Thoracic aorta (tissue), 2 donors: ENCODE results near the gene CISD1. TPM values are rescaled to one million over a fixed set of nuclear protein-coding genes. Genes with fewer than 3 reads are reported as not detected.

Source experiments
- ATAC-seq: fragments of 150-250 bp; one replicate; pipeline ENCODE4 v1.8.0; 2017; ENCODE audit warnings: low read depth; ENCODE audit not compliant: insufficient number of reproducible peaks, low FRiP score
- DNase-seq: peaks from one replicate; pipeline ENCODE4 v3.0.0-alpha.2; 2020; ENCODE audit warnings: low spot score
- H3K27ac ChIP-seq, 2 donors: fragments of 200-600 bp; sonication (generic); 1 replicate in 1 of 2; 2 replicates in 1 of 2; pipeline ENCODE4 v1.5.1; 2016; ENCODE audit warnings: mild to moderate bottlenecking in 2 of 2, moderate library complexity in 2 of 2
- H3K27me3 ChIP-seq: fragments of 200-600 bp; sonication (generic); replicated peaks from 2 replicates; pipeline ENCODE4 v1.6.0; 2016; ENCODE audit warnings: mild to moderate bottlenecking; ENCODE audit not compliant: insufficient read depth
- H3K36me3 ChIP-seq: fragments of 200-600 bp; sonication (generic); one replicate; pipeline ENCODE4 v1.5.1; 2016
- H3K4me1 ChIP-seq, 2 donors: fragments of 200-600 bp; sonication (generic); 1 replicate in 1 of 2; 2 replicates in 1 of 2; pipeline versions ENCODE4 v1.5.1 to v1.6.0; 2016; ENCODE audit warnings: low read depth in 2 of 2, mild to moderate bottlenecking in 1 of 2; ENCODE audit not compliant: control insufficient read depth in 1 of 2
- H3K4me3 ChIP-seq: fragments of 200-600 bp; sonication (generic); 2 replicates; pipeline ENCODE4 v1.5.1; 2016; ENCODE audit warnings: mild to moderate bottlenecking
- H3K9me3 ChIP-seq: fragments of 200-600 bp; sonication (generic); 2 replicates; pipeline ENCODE4 v1.5.1; 2016
- CTCF ChIP-seq: fragments of 200-600 bp; sonication (generic); IDR thresholded peaks from one replicate; pipeline ENCODE4 v1.5.1; 2019; ENCODE audit warnings: antibody characterized with exemption
- total RNA-seq, 2 donors: library from RNA; depleted of rRNA; stranded (reverse); fragments of >200 nt; gene quantifications; one replicate each; pipeline versions ENCODE4 v1.1.0 to v1.2.3, GENCODE V29; 2016

The CISD1 gene
- total RNA-seq, 2 donors from 2014 or later: 6.8 to 7.5 TPM

- H3K9me3 ChIP-seq: no peaks in the 10 kb centered on the region
- H3K4me3 ChIP-seq: no peak overlapping the region
- no peak for DNase-seq
- no peaks in the 10 kb centered on the region for H3K36me3 ChIP-seq
- TF ChIP-seq CTCF: no peak
- H3K27me3 ChIP-seq: no peaks in the 10 kb centered on the region
- no peak for ATAC-seq
- peaks cover 3 to 9% of the 10 kb centered on the region in 2 donors for H3K4me1 ChIP-seq
- no peak overlapping the region for H3K27ac ChIP-seq
Observed at GRCh38 chr10:58278274-58278961, 9.5 kb downstream of the CISD1 start.

GRCh38 chr10:58278962-58279307 is 10.0 kb downstream of the CISD1 start:
- peaks cover 0 to 9% of the 10 kb centered on the region in 2 donors for H3K4me1 ChIP-seq
- no peak for TF ChIP-seq CTCF
- no peaks in the 10 kb centered on the region for H3K36me3 ChIP-seq
- no peak overlapping the region for H3K27ac ChIP-seq
- H3K4me3 ChIP-seq: no peak overlapping the region
- H3K9me3 ChIP-seq: no peaks in the 10 kb centered on the region
- H3K27me3 ChIP-seq: no peaks in the 10 kb centered on the region
- DNase-seq (no peak), ATAC-seq (no peak)

GRCh38 chr10:58280477-58280876 is 11.5 kb downstream of the CISD1 start:
- no peak overlapping the region for H3K27ac ChIP-seq
- H3K4me3 ChIP-seq: no peak overlapping the region
- ATAC-seq (no peak), DNase-seq (no peak)
- TF ChIP-seq CTCF: no peak
- no peaks in the 10 kb centered on the region for H3K36me3 ChIP-seq
- H3K27me3 ChIP-seq: no peaks in the 10 kb centered on the region
- no peaks in the 10 kb centered on the region for H3K9me3 ChIP-seq
- no peaks in the 10 kb centered on the region for H3K4me1 ChIP-seq

- H3K4me3 ChIP-seq: no peak overlapping the region
- no peaks in the 10 kb centered on the region for H3K27me3 ChIP-seq
- no peak for DNase-seq
- no peaks in the 10 kb centered on the region for H3K36me3 ChIP-seq
- ATAC-seq: no peak
- H3K27ac ChIP-seq: no peak overlapping the region
- TF ChIP-seq CTCF: no peak
- H3K9me3 ChIP-seq: no peaks in the 10 kb centered on the region
- no peaks in the 10 kb centered on the region for H3K4me1 ChIP-seq
Observed at GRCh38 chr10:58281092-58281752, 12.3 kb downstream of the CISD1 start.

GRCh38 chr10:58282615-58283014 is 13.7 kb downstream of the CISD1 start:
- H3K27ac ChIP-seq: no peak overlapping the region
- no peaks in the 10 kb centered on the region for H3K36me3 ChIP-seq
- ATAC-seq (no peak), DNase-seq (no peak)
- H3K27me3 ChIP-seq: no peaks in the 10 kb centered on the region
- no peak for TF ChIP-seq CTCF
- no peak overlapping the region for H3K4me3 ChIP-seq
- no peaks in the 10 kb centered on the region for H3K4me1 ChIP-seq
- H3K9me3 ChIP-seq: no peaks in the 10 kb centered on the region
